Tibial nerve (tissue), 3 donors: ENCODE data around the gene TYR.

Source experiments
- CTCF ChIP-seq, 5 experiments: fragments of 200-600 bp in 3 of 5; fragments of 450-650 bp in 2 of 5; sonication (generic) in 3 of 5; IDR thresholded peaks; one replicate each; pipeline ENCODE4 v1.5.1; 2016 to 2019; ENCODE audit warnings: antibody characterized with exemption in 5 of 5, mild to moderate bottlenecking in 3 of 5, moderate library complexity in 2 of 5
- POLR2A ChIP-seq, 2 donors: fragments of 450-650 bp; IDR thresholded peaks; one replicate each; pipeline ENCODE4 v1.6.1; 2017; ENCODE audit warnings: antibody characterized with exemption in 2 of 2, mild to moderate bottlenecking in 2 of 2, moderate library complexity in 2 of 2

DNA sequence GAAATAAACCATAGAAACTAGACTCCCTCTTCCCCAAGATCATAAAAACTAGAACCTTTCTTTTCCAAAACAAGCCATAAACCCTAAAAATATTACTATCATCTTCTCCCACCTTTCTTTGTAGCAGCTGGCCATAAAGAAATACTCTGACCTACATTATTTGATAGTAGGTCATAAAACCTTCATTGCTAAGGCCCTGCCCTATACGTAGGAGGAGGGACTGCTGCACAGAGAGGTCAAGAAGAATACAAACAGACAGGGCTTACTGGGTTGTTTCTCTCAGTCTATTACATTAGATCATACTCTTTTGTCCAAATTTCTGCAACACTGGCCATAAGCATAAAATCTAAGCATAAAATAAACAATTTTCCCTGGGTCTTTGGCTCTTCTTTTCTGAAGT is 101.5 kb downstream of the TYR start:
- no peak for TF ChIP-seq CTCF (IDR thresholded peaks at IDR 0.05)
- TF ChIP-seq POLR2A (IDR thresholded peaks at IDR 0.05) = no peak
